ENCODE measurements around the gene ESYT2. TPM values are rescaled to one million over a fixed set of nuclear protein-coding genes. Genes with fewer than 3 reads are reported as not detected.
A peak's percentile ranks its signal among the peaks of the same experiment; 100 is the strongest.

The ESYT2 gene
- total RNA-seq, 1 donor from 2014 or later: 60.9 TPM

GRCh38 chr7:158861936-158862704 is 32.8 kb upstream of the ESYT2 start:
- no peaks in the 10 kb centered on the region for H3K27me3 ChIP-seq (ENCODE audit: insufficient read depth, low read length)
- H3K4me2 ChIP-seq (ENCODE audit: low read length): no peak overlapping the region
- H3K36me3 ChIP-seq (ENCODE audit: insufficient read depth, low read length): no peaks in the 10 kb centered on the region
- H3K36me3 Mint-ChIP-seq (ENCODE audit: low read depth, unreplicated experiment): peaks cover 15% of the 10 kb centered on the region
- no peaks in the 10 kb centered on the region for H3K9me3 Mint-ChIP-seq (ENCODE audit: unreplicated experiment)
- peaks cover 28% of the 10 kb centered on the region for H3K4me1 Mint-ChIP-seq (ENCODE audit: low read depth, unreplicated experiment)
- DNase-seq (ENCODE audit: low read depth): no peak
- H3K4me3 Mint-ChIP-seq (ENCODE audit: unreplicated experiment): no peak overlapping the region
- no peak for FAIRE-seq
- H3K9me3 ChIP-seq (ENCODE audit: insufficient read depth, low read depth, low read length): no peaks in the 10 kb centered on the region
- peaks cover 27% of the 10 kb centered on the region for H3K79me2 ChIP-seq (ENCODE audit: insufficient read depth, low read length)
- peaks cover 3% of the 10 kb centered on the region for H3K4me1 ChIP-seq (ENCODE audit: insufficient read depth, low read length)
- peaks cover 2% of the 10 kb centered on the region for H4K20me1 ChIP-seq (ENCODE audit: insufficient read depth, low read length)
- H3K27ac ChIP-seq (ENCODE audit: low read depth, low read length): no peak overlapping the region
- no peak for TF ChIP-seq EZH2 (IDR thresholded peaks at IDR 0.05; ENCODE audit: insufficient read depth, low read length)
- TF ChIP-seq, protein P1, sequence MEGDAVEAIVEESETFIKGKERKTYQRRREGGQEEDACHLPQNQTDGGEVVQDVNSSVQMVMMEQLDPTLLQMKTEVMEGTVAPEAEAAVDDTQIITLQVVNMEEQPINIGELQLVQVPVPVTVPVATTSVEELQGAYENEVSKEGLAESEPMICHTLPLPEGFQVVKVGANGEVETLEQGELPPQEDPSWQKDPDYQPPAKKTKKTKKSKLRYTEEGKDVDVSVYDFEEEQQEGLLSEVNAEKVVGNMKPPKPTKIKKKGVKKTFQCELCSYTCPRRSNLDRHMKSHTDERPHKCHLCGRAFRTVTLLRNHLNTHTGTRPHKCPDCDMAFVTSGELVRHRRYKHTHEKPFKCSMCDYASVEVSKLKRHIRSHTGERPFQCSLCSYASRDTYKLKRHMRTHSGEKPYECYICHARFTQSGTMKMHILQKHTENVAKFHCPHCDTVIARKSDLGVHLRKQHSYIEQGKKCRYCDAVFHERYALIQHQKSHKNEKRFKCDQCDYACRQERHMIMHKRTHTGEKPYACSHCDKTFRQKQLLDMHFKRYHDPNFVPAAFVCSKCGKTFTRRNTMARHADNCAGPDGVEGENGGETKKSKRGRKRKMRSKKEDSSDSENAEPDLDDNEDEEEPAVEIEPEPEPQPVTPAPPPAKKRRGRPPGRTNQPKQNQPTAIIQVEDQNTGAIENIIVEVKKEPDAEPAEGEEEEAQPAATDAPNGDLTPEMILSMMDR (IDR thresholded peaks at IDR 0.05; ENCODE audit: insufficient read depth, low read depth, low read length): no peak
- H3K27ac Mint-ChIP-seq (ENCODE audit: unreplicated experiment): no peak overlapping the region
- no peak overlapping the region for H2AFZ ChIP-seq (ENCODE audit: low read depth, low read length)
- H3K4me3 ChIP-seq (ENCODE audit: insufficient read depth, low read depth, low read length): no peak overlapping the region
- no peaks in the 10 kb centered on the region for H3K27me3 Mint-ChIP-seq (ENCODE audit: low read depth, unreplicated experiment)
- H3K9ac ChIP-seq (ENCODE audit: low read length): no peak overlapping the region

GRCh38 chr7:158861004-158861787 is 31.9 kb upstream of the ESYT2 start:
- H3K4me3 ChIP-seq (ENCODE audit: insufficient read depth, low read depth, low read length): no peak overlapping the region
- H3K27ac Mint-ChIP-seq (ENCODE audit: unreplicated experiment): peak overlapping the region; percentile 35

More at GRCh38 chr7:158861004-158861787, 31.9 kb upstream of the ESYT2 start:
- no peaks in the 10 kb centered on the region for H4K20me1 ChIP-seq (ENCODE audit: insufficient read depth, low read length)
- DNase-seq (ENCODE audit: low read depth): no peak
- H3K4me2 ChIP-seq (ENCODE audit: low read length): no peak overlapping the region
- no peaks in the 10 kb centered on the region for H3K36me3 ChIP-seq (ENCODE audit: insufficient read depth, low read length)
- Mint-ChIP-seq H3K9me3 (ENCODE audit: unreplicated experiment) (no peaks in the 10 kb centered on the region), H3K4me3 (ENCODE audit: unreplicated experiment) (no peak overlapping the region), H3K27me3 (ENCODE audit: low read depth, unreplicated experiment) (no peaks in the 10 kb centered on the region), H3K4me1 (ENCODE audit: low read depth, unreplicated experiment) (peaks cover 28% of the 10 kb centered on the region), H3K36me3 (ENCODE audit: low read depth, unreplicated experiment) (peaks cover 12% of the 10 kb centered on the region)
- peaks cover 29% of the 10 kb centered on the region for H3K79me2 ChIP-seq (ENCODE audit: insufficient read depth, low read length)
- no peak for TF ChIP-seq EZH2 (IDR thresholded peaks at IDR 0.05; ENCODE audit: insufficient read depth, low read length)
- TF ChIP-seq, protein P1 (IDR thresholded peaks at IDR 0.05; ENCODE audit: insufficient read depth, low read depth, low read length): no peak
- no peak overlapping the region for H2AFZ ChIP-seq (ENCODE audit: low read depth, low read length)
- no peak overlapping the region for H3K27ac ChIP-seq (ENCODE audit: low read depth, low read length)
- H3K9me3 ChIP-seq (ENCODE audit: insufficient read depth, low read depth, low read length): no peaks in the 10 kb centered on the region
- peaks cover 3% of the 10 kb centered on the region for H3K4me1 ChIP-seq (ENCODE audit: insufficient read depth, low read length)
- no peak for FAIRE-seq
- H3K27me3 ChIP-seq (ENCODE audit: insufficient read depth, low read length): no peaks in the 10 kb centered on the region
- no peak overlapping the region for H3K9ac ChIP-seq (ENCODE audit: low read length)

All from astrocyte (in vitro differentiated cells and primary cell).